ENCODE data around the gene GNAI3. TPM values are rescaled to one million over a fixed set of nuclear protein-coding genes. Genes with fewer than 3 reads are reported as not detected.

The GNAI3 gene
- total and polyA plus RNA-seq, 2 of the 8 experiments (the other 6 are each of a cell fraction or from before 2014, with no cell fraction given) = 4.0 to 9.8 TPM

GRCh38 chr1:109501644-109502363, 46.6 kb upstream of the GNAI3 start:
- FAIRE-seq = no peak
- Histone ChIP-seq H3K27me3 (replicated peaks in 1 of 4; ENCODE audit: control insufficient read depth in 3 of 4, extremely low read depth in 1 of 4, insufficient read depth in 3 of 4, low read length in 3 of 4) (no peaks in the 10 kb centered on the region), H3K79me2 (ENCODE audit: control insufficient read depth in 1 of 2, insufficient read depth in 2 of 2, low read length in 2 of 2) (no peaks in the 10 kb centered on the region), H3K18ac (ENCODE audit: extremely low read depth, low read length) (no peak overlapping the region), H2AFZ (ENCODE audit: low read length) (no peak overlapping the region), H2BK20ac (ENCODE audit: low read length) (no peak overlapping the region), H2BK12ac (ENCODE audit: low read depth, low read length) (no peak overlapping the region), H2BK120ac (replicated peaks; ENCODE audit: low read depth, low read length) (no peak overlapping the region), H3K9ac (replicated peaks in 1 of 4; ENCODE audit: extremely low read depth in 1 of 4, low read depth in 3 of 4, low read length in 3 of 4) (no peak overlapping the region), H3K4me2 (ENCODE audit: insufficient read depth in 1 of 2, low read depth in 2 of 2, low read length in 2 of 2) (no peak overlapping the region), H4K5ac (ENCODE audit: insufficient read length, low read depth, low read length) (no peak overlapping the region), H3K4ac (replicated peaks; ENCODE audit: insufficient read length, low read depth, low read length) (no peak overlapping the region), H3K23me2 (ENCODE audit: low read depth, low read length) (no peaks in the 10 kb centered on the region), H3K4me3 (ENCODE audit: extremely low read depth in 1 of 4, insufficient read depth in 2 of 4, low read depth in 3 of 4, low read length in 4 of 4) (no peak overlapping the region), H3K79me1 (ENCODE audit: low read depth, low read length) (no peaks in the 10 kb centered on the region), H2AK5ac (ENCODE audit: low read depth, low read length) (no peak overlapping the region), H3K14ac (ENCODE audit: insufficient read length) (no peak overlapping the region), H4K91ac (replicated peaks; ENCODE audit: insufficient read length, low read length) (no peak overlapping the region), H2BK15ac (ENCODE audit: low read length) (no peak overlapping the region), H4K8ac (ENCODE audit: extremely low read depth, insufficient read depth, low read length) (no peak overlapping the region), H3K9me3 (ENCODE audit: insufficient read depth in 2 of 2, low read depth in 1 of 2, low read length in 1 of 2) (no peaks in the 10 kb centered on the region), H4K20me1 (replicated peaks in 1 of 2; ENCODE audit: control insufficient read depth in 1 of 2, insufficient read depth in 2 of 2, low read length in 2 of 2) (peaks cover 2% of the 10 kb centered on the region in 2 experiments), H3K23ac (ENCODE audit: insufficient read length) (no peak overlapping the region), H3K27ac (ENCODE audit: low read depth, low read length) (no peak overlapping the region), H3K36me3 (ENCODE audit: control insufficient read depth in 2 of 4, insufficient read depth in 4 of 4, low read length in 3 of 4) (peaks cover 0 to 2% (median 0%) of the 10 kb centered on the region in 4 experiments; a peak in 2 of 8 replicates), H3K56ac (replicated peaks; ENCODE audit: insufficient read length, low read depth, low read length) (no peak overlapping the region), H3K4me1 (replicated peaks in 1 of 4; ENCODE audit: control insufficient read depth in 3 of 4, insufficient read depth in 4 of 4, low read length in 3 of 4) (peaks cover 0 to 11% (median 5%) of the 10 kb centered on the region in 4 experiments; a peak in 5 of 7 replicates), H2BK5ac (ENCODE audit: low read depth, low read length) (no peak overlapping the region)
- CTCF ChIA-PET (ENCODE audit: partially characterized antibody) = interaction anchor here (1.0 to 43.7 kb wide), 4 partner anchors 6 to 194 kb away, joined by 3 to 1755 read pairs (median 666); partner anchors contain the start of genes AMIGO1, ATXN7L2, CYB561D1 and GPR61
- no peak for DNase-seq (ENCODE audit: low read depth in 1 of 2, low spot score in 2 of 2)
- POLR2A ChIA-PET (ENCODE audit: partially characterized antibody) = interaction anchor here (2.1 to 2.5 kb wide), 2 partner anchors 8 to 29 kb away, joined by 7 read pairs; partner anchors contain the start of gene AMIGO1
- 90% methylated on average over 5 of the region's 5 CpGs; no CpG with 5 or more reads in 1 of the 2 experiments for WGBS, 2 experiments (ENCODE audit: extremely low coverage in 1 of 2, insufficient coverage in 1 of 2, insufficient read length in 1 of 2, insufficient replicate concordance in 2 of 2, low coverage in 1 of 2, low lambda C conversion rate in 2 of 2, missing lambda C conversion rate in 1 of 2)
- TF ChIP-seq, protein P1, sequence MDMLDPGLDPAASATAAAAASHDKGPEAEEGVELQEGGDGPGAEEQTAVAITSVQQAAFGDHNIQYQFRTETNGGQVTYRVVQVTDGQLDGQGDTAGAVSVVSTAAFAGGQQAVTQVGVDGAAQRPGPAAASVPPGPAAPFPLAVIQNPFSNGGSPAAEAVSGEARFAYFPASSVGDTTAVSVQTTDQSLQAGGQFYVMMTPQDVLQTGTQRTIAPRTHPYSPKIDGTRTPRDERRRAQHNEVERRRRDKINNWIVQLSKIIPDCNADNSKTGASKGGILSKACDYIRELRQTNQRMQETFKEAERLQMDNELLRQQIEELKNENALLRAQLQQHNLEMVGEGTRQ (IDR thresholded peaks at IDR 0.05; ENCODE audit: low read length) = no peak
- TF ChIP-seq TAF7 (optimal IDR thresholded peaks at IDR 0.05; ENCODE audit: borderline replicate concordance, low read depth, low read length) (no peak), FOSL1 (IDR thresholded peaks at IDR 0.05; ENCODE audit: insufficient read depth, low read depth, low read length) (no peak), KDM5A (IDR thresholded peaks at IDR 0.05; ENCODE audit: low read length) (no peak), RAD21 (IDR thresholded peaks at IDR 0.05 in 1 of 2, conservative IDR thresholded peaks at IDR 0.05 in 1 of 2; ENCODE audit: low read depth in 2 of 2, low read length in 2 of 2) (no peak), RFX5 (IDR thresholded peaks at IDR 0.05; ENCODE audit: borderline replicate concordance, low read depth, low read length) (no peak), SIRT6 (IDR thresholded peaks at IDR 0.05; ENCODE audit: low read length) (no peak), GABPA (IDR thresholded peaks at IDR 0.05; ENCODE audit: borderline replicate concordance, insufficient read depth, low read length) (no peak)
- TF ChIP-seq, protein P2, sequence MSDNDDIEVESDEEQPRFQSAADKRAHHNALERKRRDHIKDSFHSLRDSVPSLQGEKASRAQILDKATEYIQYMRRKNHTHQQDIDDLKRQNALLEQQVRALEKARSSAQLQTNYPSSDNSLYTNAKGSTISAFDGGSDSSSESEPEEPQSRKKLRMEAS (IDR thresholded peaks at IDR 0.05) = no peak
- TF ChIP-seq, protein P3, sequence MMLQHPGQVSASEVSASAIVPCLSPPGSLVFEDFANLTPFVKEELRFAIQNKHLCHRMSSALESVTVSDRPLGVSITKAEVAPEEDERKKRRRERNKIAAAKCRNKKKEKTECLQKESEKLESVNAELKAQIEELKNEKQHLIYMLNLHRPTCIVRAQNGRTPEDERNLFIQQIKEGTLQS (IDR thresholded peaks at IDR 0.05; ENCODE audit: insufficient read depth, low read depth, low read length) = no peak

Data from H1 (cell line).